Activated gamma-delta T cell treated with anti-CD3 and anti-CD28 coated beads, Interleukin-2, amount 50 U/mL, for 16 hours (primary cell): ENCODE measurements around the gene ZNF184.

Experiments
- DNase-seq: peaks from one replicate; pipeline ENCODE4 v3.0.0-alpha.2; 2020; ENCODE audit warnings: low read depth

ZNF184 gene

DNA sequence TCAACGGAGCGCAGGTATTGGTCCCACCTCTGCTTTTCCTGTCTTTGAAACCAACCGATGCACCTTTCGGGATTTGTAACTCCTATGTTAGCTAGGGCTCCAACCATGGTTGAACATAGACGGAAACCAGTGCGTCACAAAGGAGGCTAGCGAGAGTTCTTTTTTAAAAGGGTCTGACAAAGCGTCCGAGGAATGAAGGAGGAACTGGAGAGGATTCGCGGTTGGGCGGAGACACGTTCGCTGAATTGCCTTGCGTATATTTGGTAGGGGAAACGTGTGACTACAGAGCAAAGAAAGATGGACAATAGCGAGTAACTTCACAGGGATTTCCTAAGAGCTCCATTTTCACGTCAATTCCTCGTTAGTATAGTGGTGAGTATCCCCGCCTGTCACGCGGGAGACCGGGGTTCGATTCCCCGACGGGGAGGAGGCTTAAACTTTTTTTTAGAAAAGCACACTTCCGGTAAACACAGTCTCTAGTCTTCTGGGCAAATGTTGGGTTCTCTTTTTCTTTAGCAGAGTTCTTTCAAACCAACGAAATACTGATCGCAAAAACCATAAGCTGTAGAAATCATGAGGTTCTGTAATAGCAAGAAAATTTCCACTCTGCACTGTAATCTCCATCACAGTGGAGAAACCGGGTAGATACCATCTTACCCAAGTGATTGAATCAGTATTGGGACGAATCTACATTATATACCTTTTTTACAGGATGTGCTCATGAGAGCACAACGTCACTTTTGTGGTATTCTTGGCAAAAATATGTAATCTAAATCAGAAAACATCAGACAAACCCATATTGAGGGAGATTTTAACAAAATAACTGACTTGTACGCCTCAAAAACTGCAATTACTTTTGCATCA, 6.6 kb upstream of the ZNF184 start:
- peak; percentile 83 for DNase-seq

DNA sequence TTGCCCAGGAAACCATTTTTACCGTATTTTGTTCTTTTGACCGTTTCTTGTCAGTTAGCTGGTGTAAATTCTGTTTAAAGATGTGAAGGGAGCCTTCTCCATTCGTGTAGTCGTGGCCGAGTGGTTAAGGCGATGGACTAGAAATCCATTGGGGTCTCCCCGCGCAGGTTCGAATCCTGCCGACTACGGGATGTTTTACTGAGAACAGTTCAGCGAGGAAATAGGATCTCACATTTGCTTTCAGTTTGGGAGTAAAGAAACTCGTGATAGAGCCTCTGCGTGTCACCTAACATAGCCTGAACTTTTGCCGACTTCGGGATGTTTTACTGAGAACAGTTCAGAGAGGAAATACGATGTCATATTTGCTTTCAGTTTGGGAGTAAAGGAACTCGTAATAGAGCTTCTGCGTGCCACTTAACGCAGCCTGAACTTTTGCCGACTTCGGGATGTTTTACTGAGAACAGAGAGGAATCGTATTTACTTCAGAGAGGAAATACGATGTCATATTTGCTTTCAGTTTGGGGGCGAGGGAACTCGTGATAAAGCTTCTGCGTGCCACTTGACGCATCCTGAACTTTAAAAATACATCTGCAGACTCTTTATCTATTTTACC, 5.9 kb upstream of the ZNF184 start:
- DNase-seq = peak; percentile 78

DNA sequence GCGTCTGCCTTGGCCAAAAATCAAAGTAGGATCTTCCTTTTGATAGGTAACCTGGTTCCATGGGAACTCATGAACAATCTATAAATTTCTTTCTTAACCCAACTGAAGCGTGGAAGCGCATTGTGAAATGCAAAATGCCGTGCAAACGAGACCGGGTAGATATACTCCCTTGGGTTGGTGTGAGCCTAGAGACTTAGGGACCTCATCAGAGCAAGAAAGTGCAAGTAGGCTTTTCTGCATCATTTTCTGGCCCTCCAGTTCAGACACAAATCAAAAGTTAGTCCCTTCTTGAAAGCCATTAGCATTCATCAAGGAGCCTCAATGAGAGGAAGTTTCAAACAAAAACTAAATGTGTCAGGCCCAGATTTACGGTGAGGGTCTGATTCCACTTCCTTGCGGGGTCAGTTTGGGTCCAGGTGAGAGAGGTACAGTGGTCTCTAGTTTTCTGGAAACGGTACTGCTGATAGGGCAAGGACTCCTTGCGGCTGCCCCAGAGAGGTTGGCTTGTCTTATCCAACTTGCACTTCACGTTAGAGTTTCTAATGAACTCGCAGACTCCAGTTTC, 5.3 kb upstream of the ZNF184 start:
- DNase-seq = no peak

DNA sequence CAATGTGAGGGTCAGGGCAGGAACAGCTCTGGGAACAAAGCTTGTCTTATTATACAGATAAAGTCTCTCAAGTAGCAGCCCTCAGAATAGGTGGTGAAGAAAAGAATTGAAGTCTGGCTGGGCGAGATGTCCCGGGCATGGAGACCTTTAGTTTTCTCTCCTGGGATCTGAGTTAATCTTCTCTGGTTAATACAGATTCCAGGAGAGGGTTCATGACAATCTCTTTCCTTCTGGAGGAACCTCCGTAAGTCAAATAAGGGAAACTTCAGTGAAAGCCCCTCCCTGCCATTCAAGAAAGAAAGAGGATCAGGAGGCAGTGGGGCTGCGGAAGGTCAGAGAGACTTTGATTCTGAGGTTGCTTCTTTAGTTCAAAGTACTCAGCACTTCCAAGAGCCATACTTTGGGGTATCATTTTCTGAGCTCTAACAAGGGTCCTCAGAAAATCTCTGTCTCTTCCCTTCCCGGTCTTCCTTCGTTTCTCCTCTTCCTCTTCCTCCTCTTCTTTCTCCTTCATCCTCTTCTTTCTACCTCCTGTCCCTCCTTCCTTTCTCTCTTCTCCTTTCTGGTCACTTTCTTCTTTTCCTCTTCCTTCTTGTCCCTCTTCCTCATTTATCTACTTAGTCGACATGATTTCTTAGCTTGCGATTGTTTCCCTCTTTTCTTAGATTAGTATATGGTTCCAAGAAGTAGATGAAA, 4.6 kb upstream of the ZNF184 start:
- DNase-seq = no peak

DNA sequence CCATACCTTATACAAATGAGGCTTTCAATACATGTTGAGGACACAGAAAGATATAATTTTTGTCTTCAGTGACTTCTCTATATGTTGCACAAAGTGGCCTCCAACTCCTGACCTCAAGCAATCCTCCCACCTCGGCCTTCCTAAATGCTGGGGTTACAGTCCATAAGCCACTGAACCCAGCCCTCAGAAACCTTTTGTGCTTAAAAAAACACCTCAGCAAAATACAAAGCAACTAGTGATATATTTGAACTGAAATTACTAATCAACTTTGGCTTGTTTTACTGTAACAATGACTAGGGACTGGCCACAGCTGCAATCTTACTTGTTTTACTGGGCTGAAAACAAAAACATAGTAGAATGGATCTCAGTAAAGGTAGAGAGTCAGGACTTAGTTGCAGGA, 3.2 kb upstream of the ZNF184 start:
- DNase-seq = no peak

DNA sequence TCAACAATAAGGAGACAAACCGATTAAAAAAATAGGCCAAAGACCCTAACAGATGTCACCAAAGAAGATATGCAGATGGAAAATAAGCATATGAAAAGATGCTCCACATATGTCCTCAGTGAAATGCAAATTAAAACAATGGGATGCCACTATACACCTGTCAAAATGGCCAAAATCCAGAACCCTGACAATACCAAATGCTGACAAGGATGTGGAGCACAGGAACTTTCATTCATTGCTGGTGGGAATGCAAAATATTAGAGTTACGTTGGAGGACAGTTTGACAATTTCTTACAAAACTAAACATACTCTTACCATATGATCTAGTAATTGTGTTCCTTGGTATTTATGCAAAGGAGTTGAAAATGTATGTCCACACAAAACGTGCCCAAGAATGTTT, 1.8 kb upstream of the ZNF184 start:
- no peak for DNase-seq

DNA sequence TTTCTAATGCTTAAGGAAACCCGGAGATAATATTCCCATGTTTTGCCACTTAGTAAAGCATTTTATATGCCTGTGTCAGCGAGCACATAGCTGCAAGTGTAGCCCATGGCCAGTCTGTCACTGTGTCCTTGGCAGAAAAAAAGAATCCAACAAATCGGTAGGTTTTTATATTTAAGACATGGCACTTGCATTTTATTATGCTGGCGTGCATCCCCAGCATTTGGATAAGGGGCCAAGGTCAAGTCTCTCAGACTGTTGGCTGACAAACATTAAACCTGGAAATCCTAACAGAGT, 1.2 kb upstream of the ZNF184 start:
- DNase-seq = no peak

DNA sequence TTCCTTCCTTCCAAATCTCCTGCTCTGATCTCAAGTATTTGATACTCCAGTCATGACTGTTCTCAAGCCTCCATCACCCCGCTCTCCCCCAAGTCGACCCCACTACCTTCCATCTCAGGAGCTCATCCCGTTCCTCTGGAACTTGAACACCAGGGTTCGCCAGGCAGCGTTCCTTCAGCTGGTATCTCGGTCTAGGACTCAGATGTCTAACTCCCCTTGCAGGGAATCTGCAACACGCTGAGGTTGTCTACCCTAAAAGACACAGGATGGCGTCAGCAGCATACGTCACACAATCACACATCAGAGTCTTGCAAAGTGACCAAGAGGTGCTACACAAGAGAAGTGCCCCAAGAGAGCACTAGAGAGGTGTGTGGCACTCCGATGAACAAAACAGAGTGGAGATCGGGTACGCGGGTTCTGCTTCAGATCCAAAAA, 706 bp downstream of the ZNF184 start:
- peak; percentile 49 for DNase-seq

DNA sequence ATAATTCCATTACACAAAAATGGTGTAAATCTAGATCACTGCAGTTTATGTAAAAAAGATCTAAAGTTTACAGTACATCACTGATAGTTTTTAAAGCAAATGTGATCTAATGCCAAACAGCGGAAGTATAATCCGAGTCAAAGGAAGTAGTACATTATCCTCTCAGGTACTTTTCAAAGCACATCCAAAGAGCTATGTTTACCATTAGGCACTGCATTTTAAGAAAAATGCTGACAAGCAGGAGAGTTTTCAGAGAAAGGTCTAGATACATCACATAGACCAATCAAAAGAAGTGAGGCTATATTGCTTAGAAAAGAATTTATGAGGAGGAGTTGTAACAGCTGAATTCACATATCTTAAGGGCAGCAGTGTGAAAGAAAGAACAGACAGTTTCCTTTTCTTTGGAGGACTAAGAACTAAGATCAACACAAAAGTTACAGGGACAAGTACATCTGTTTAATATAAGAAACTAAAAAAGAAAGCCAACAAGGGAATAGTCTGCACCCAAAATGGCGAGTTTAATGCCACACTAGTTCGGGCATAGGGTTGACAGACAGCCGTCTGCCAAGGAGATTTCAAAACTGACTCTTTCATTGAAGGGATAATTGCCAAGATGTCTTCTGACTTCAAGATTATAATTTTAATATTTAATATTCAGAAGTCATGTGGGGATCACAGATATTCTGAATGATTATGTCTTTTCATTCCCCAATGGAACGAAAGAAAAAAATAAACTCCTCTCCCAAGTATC, 1.4 kb downstream of the ZNF184 start:
- no peak for DNase-seq

DNA sequence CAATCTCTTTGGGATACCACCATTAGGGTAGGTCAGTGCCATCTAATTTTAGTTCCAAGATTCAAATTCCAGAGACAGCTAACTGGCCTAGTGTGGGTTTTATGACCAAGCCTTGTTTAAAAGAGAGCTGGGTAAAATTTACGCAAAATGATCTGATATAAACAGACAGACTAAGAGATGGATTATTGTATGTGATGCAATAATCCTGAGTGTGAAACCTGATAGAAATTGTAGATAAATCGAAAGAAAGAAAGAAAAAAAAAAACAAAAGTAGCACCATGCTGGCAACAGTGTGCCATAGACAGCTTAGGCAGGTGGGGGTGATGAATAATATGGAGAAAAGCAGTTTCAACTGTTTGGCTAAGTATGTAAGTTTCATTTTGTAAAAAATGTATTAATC, 2.9 kb downstream of the ZNF184 start:
- DNase-seq = no peak

DNA sequence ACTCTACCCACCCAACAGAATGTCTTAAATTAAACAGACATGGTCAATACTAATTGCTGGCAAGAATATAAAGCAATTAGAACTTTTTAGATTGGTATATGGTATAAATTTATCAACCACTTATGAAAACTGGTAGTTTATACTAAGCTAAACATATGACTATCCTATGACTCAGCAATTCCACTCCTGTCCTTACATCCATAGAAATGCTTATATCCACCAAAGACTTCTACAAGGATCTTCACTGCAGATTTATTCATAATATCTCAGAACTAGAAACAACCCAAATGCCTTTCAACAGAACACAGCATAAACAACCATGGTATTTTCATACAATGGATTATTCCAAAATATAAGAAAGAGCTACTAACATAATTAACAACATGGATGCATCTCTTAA, 4.6 kb downstream of the ZNF184 start:
- DNase-seq = no peak

DNA sequence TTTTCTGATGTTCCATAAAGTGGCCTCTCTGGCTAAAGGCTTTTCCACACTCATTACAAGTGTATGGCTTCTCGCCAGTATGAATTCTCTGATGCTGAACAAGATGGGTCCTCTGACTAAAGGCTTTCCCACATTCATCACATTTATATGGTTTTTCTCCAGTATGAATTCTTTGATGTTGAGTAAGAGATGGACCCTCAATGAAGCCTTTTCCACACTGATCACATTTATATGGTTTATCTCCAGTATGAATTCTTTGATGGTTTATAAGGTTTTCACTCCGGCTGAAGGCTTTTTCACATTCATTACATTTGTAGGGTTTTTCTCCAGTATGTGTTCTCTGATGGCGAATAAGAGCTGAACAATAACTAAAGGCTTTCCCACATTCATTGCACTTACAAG, 20.4 kb downstream of the ZNF184 start:
- no peak for DNase-seq

DNA sequence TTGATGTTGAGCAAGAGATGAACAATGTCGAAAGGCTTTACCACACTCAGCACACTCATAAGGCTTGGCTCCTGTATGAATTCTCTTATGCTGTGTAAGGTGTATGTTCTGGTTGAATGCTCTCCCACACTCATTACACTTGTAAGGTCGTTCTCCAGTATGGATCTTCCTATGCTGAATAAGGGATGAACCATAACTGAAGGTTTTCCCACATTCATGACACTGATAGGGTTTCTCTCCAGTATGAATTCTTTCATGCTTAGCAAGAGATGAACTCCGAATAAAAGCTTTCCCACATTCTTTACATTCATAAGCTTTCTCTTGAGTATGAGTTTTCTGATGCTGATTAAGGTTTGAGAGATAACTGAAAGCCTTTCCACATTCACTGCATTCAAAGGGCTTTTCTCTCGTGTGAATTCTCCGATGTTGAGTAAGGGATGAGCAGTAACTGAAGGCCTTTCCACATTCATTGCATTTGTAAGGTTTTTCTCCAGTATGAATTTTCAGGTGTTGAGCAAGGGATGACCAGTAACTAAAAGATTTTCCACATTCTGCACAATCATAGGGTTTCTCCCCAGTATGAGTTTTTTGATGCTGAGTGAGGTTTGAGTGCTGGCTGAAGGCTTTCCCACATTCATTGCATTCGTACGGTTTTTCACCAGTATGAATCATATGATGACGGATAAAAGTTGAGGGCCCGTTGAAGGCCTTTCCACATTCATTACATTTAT, 21.1 kb downstream of the ZNF184 start:
- no peak for DNase-seq

DNA sequence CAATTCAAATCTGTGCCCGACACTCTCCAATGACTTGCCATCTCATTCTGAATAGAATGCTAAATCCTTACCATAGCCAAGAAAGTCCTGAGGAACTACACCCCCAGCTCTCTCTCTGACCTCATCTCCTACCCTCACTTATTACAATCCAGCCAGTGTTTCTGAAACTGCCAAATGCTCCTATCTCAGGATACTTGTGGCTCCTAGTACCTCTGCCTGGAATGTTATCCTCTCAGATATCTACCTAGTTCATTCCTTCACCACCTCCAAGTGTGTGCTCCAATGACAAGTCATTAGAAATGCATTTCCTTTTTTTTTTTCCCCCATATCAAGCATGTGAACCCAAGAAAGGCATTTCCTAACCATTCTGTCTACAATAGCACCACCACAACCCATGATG, 24.4 kb downstream of the ZNF184 start:
- no peak for DNase-seq

DNA sequence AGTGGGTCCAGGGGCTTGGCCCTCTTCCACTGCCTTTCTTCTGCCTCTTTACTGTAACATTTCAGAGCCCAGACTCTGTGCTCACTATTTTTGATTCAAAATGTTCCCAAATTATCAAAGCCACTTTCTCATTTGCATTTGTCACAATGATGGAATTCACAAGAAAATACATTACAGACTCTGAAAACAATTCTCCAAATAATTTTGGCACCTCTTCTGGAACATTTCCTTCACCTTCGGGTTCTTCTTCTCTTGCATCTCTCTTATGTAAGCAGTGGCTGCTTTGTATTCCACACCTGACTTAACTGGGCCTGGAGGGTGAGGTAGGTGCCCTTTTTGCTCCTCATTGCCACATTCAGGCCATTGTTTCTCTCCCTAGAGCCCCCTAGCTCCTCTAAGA, 30.0 kb downstream of the ZNF184 start:
- no peak for DNase-seq

DNA sequence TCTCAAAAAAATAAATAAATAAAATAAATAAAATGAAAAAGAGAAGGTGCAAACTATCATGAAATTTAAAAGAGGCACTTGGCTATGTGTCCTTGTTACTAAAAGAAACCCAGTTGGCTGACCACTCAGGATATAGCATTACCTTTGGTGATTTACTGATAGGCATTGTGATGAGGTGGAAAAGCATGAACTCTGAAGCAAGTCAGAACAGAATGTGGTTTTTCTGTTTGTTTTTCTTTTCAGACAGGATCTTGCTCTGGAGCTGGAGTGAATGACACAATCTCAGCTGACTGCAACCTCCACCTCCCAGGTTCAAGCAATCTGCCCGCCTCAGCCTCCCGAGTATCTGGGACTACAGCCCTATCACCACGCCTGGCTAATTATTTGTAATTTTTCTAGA, 31.9 kb downstream of the ZNF184 start:
- no peak for DNase-seq

DNA sequence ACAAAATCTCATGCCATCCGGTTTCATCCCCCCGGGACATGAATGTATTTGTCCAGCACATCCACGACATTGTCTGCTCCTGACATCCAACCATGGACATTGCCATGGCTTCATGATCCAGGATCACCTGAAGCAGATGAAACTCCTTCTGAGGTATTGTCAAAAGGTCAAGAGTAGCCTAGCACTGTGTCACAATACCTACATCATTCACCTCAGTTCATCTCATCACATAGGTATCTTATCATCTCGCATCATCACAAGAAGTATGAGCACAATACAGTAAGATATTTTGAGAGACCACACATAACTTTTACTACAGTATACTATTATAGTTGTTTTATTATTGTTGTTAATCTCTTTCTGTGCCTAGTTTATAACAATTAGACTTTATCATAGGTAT, 33.5 kb downstream of the ZNF184 start:
- DNase-seq = no peak

DNA sequence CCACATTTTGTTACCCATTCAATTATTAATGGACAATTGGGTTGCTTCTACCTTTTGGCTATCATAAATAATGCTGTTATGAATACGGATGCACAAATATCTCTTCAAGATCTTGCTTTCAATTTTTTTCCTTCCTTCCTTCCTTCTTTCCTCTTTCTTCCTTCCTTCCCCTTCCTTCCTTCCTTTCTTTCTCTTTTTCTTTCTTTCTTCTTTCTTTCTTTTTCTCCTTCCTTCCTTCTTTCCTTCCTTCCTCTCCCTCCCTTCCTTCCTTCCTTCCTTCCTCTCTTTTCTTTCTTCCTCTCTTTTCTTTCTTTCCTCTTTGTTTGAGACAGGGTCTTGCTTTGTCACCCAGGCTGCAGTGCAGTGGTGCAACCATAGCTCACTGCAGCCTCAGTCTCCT, 39.2 kb downstream of the ZNF184 start:
- DNase-seq = no peak

DNA sequence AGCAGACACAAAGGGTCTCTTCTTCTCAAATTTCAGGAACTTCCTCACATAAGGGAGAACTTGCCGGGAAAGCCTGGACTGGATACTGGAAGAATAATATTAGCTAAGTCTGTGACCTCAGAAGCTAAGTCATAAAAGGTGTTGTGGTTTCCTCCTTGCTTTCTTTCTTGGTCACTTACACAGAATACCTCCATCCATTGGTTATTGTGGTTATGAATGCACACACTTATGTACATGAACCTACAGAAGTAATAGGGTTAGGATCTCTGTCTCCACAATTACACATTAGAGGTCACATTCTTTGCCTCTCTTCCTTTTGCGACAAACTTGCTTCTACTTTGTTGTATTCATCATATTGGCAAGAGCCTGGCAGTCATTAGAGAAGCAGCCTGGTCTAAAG, 43.9 kb downstream of the ZNF184 start:
- DNase-seq = no peak

DNA sequence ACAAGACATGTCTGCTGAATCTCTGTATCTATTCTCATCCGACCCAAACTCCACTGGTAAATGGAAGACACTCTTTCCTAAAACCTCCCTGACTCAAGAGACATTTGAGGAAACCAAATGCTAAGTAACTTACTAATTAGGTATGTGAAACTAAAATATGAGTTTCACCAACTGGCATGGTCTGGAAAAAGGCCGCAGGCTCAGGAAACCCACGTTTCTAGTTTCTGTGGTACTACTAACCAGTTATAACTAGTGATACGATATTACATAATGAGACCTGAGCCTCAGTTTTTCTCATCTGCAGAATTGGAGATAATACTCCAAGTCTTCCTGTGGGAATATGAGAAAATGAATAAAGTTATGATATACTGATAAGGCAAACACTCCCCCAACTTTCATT, 44.4 kb downstream of the ZNF184 start:
- no peak for DNase-seq

DNA sequence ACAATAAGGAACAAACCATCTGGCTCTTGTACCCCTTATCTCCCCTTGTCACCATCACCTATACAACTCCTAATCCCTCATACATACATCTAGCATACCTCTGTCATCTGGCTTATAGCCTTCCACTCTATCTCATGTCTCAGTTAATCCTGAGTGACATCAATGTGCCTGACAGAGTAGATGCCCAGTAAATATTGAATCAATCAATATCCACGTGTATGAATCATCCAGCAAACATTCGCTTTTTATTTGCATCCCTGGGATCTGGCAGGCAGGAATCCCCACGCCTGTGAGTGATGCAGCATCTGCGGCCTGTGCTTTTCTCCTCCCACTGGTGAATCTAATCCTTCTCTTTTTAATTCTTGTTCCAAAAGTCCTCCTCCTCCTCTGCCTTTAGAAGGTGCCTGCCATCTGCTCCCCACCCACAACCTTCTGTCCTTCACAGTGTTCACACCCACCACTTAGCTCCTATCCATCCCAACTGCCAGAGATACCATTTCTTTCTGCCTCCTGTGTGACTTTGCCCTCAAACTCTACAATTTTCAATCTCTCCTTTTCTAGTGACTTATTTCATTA, 46.8 kb downstream of the ZNF184 start:
- no peak for DNase-seq
